ENCODE measurements around the gene SERINC3. TPM values are rescaled to one million over a fixed set of nuclear protein-coding genes. Genes with fewer than 3 reads are reported as not detected.

The SERINC3 gene
- total and polyA plus RNA-seq, 2 experiments from 2014 or later = 80.0 to 128 TPM

GRCh38 chr20:44509762-44510161 is 12.1 kb downstream of the SERINC3 start:
- no peak for TF ChIP-seq EZH2phosphoT487 (IDR thresholded peaks at IDR 0.05; ENCODE audit: low read depth, severe bottlenecking, unreplicated experiment)
- TF ChIP-seq EZH2 (IDR thresholded peaks at IDR 0.05; ENCODE audit: borderline replicate concordance) = no peak
- no peak for TF ChIP-seq CTCF (IDR thresholded peaks at IDR 0.05; ENCODE audit: poor library complexity)
- H3K36me3 ChIP-seq (replicated peaks; ENCODE audit: insufficient read depth, low read depth) = peaks cover 2% of the 10 kb centered on the region
- H2AFZ ChIP-seq = no peak overlapping the region
- no peak overlapping the region for H3K4me3 ChIP-seq
- no peaks in the 10 kb centered on the region for H3K27me3 ChIP-seq
- DNase-seq (ENCODE audit: low spot score) = no peak
- no peak overlapping the region for H3K27ac ChIP-seq
- H4K20me1 ChIP-seq (ENCODE audit: insufficient read depth, poor library complexity, severe bottlenecking) = peaks cover 22% of the 10 kb centered on the region
- no peak overlapping the region for H3K4me2 ChIP-seq
- 97% methylated on average over 4 of the region's 4 CpGs for WGBS (ENCODE audit: low lambda C conversion rate, missing lambda C conversion rate)
- H3K9me3 ChIP-seq (ENCODE audit: low read depth) = no peaks in the 10 kb centered on the region
- H3K79me2 ChIP-seq = peaks cover 58% of the 10 kb centered on the region
- H3K4me1 ChIP-seq (ENCODE audit: insufficient read depth) = no peaks in the 10 kb centered on the region
- H3K9me2 ChIP-seq (replicated peaks; ENCODE audit: insufficient read depth) = no peaks in the 10 kb centered on the region

- no peaks in the 10 kb centered on the region for H3K9me3 ChIP-seq (ENCODE audit: low read depth)
- 86% methylated on average over 6 of the region's 6 CpGs for WGBS (ENCODE audit: low lambda C conversion rate, missing lambda C conversion rate)
- H3K79me2 ChIP-seq = peaks cover 12% of the 10 kb centered on the region
- no peaks in the 10 kb centered on the region for H3K4me1 ChIP-seq (ENCODE audit: insufficient read depth)
- H3K27ac ChIP-seq = peak overlapping the region; percentile 73
- no peak overlapping the region for H2AFZ ChIP-seq
- peak; percentile 41 for DNase-seq (ENCODE audit: low spot score)
- no peak overlapping the region for H3K4me2 ChIP-seq
- no peaks in the 10 kb centered on the region for H3K27me3 ChIP-seq
- TF ChIP-seq CTCF (IDR thresholded peaks at IDR 0.05; ENCODE audit: poor library complexity) (no peak), EZH2 (IDR thresholded peaks at IDR 0.05; ENCODE audit: borderline replicate concordance) (no peak), EZH2phosphoT487 (IDR thresholded peaks at IDR 0.05; ENCODE audit: low read depth, severe bottlenecking, unreplicated experiment) (no peak)
- no peaks in the 10 kb centered on the region for H3K9me2 ChIP-seq (replicated peaks; ENCODE audit: insufficient read depth)
- H3K36me3 ChIP-seq (replicated peaks; ENCODE audit: insufficient read depth, low read depth) = peaks cover 5% of the 10 kb centered on the region
- no peaks in the 10 kb centered on the region for H4K20me1 ChIP-seq (ENCODE audit: insufficient read depth, poor library complexity, severe bottlenecking)
- no peak overlapping the region for H3K4me3 ChIP-seq
Observed at GRCh38 chr20:44504402-44505307, 17.2 kb downstream of the SERINC3 start.

GRCh38 chr20:44502968-44503367 is 18.9 kb downstream of the SERINC3 start:
- Histone ChIP-seq H3K4me1 (ENCODE audit: insufficient read depth) (no peaks in the 10 kb centered on the region), H3K9me3 (ENCODE audit: low read depth) (no peaks in the 10 kb centered on the region), H3K9me2 (replicated peaks; ENCODE audit: insufficient read depth) (no peaks in the 10 kb centered on the region), H2AFZ (no peak overlapping the region), H3K27ac (no peak overlapping the region), H3K4me3 (no peak overlapping the region), H4K20me1 (ENCODE audit: insufficient read depth, poor library complexity, severe bottlenecking) (no peaks in the 10 kb centered on the region), H3K79me2 (peaks cover 16% of the 10 kb centered on the region), H3K36me3 (replicated peaks; ENCODE audit: insufficient read depth, low read depth) (peaks cover 5% of the 10 kb centered on the region), H3K4me2 (no peak overlapping the region), H3K27me3 (no peaks in the 10 kb centered on the region)
- WGBS (ENCODE audit: low lambda C conversion rate, missing lambda C conversion rate) = 97% methylated on average over 1 of the region's 1 CpG
- TF ChIP-seq EZH2 (IDR thresholded peaks at IDR 0.05; ENCODE audit: borderline replicate concordance) (no peak), CTCF (IDR thresholded peaks at IDR 0.05; ENCODE audit: poor library complexity) (no peak), EZH2phosphoT487 (IDR thresholded peaks at IDR 0.05; ENCODE audit: low read depth, severe bottlenecking, unreplicated experiment) (no peak)
- no peak for DNase-seq (ENCODE audit: low spot score)
